Liver (tissue), 9 donors: Measurements from ENCODE around the gene SLC35F4. TPM values are rescaled to one million over a fixed set of nuclear protein-coding genes. Genes with fewer than 3 reads are reported as not detected.

Experiments
- DNase-seq: peaks from one replicate; pipeline ENCODE4 v3.0.0-alpha.2; 2017; ENCODE audit warnings: low spot score
- H3K27ac ChIP-seq, 2 donors: one replicate each; pipeline ENCODE4 v1.7.0; 2013; ENCODE audit warnings: inconsistent platforms in 2 of 2, low read length in 2 of 2, control low read depth in 1 of 2, low read depth in 1 of 2, mild to moderate bottlenecking in 1 of 2
- H3K27me3 ChIP-seq, 4 donors: one replicate each; pipeline versions ENCODE4 v1.6.1 to v1.7.0; 2013; ENCODE audit warnings: low read length in 3 of 4, inconsistent platforms in 1 of 4, mild to moderate bottlenecking in 1 of 4, moderate library complexity in 1 of 4; ENCODE audit not compliant: control insufficient read depth in 4 of 4, insufficient read depth in 4 of 4
- H3K36me3 ChIP-seq, 4 donors: one replicate each; pipeline versions ENCODE4 v1.6.1 to v1.7.0; 2013; ENCODE audit warnings: low read length in 3 of 4, mild to moderate bottlenecking in 3 of 4, low read depth in 1 of 4, moderate library complexity in 1 of 4; ENCODE audit not compliant: control insufficient read depth in 4 of 4, insufficient read depth in 3 of 4
- H3K4me1 ChIP-seq, 4 donors: one replicate each; pipeline versions ENCODE4 v1.6.1 to v1.7.0; 2013; ENCODE audit warnings: low read length in 3 of 4, mild to moderate bottlenecking in 3 of 4, moderate library complexity in 1 of 4; ENCODE audit not compliant: control insufficient read depth in 4 of 4, insufficient read depth in 4 of 4
- H3K4me3 ChIP-seq, 3 donors: one replicate each; pipeline versions ENCODE4 v1.6.1 to v1.7.0; 2013; ENCODE audit warnings: low read length in 3 of 3, control low read depth in 1 of 3, low read depth in 1 of 3, mild to moderate bottlenecking in 1 of 3
- H3K9ac ChIP-seq, 2 donors: one replicate each; pipeline ENCODE4 v1.7.0; 2013; ENCODE audit warnings: low read length in 2 of 2, mild to moderate bottlenecking in 2 of 2, moderate library complexity in 2 of 2, control low read depth in 1 of 2, low read depth in 1 of 2
- H3K9me3 ChIP-seq, 4 donors: one replicate each; pipeline versions ENCODE4 v1.6.1 to v1.7.0; 2013; ENCODE audit warnings: low read length in 3 of 4; ENCODE audit not compliant: control insufficient read depth in 4 of 4
- ATF3 ChIP-seq: IDR thresholded peaks from 2 replicates; pipeline ENCODE4 v1.6.1; 2016; ENCODE audit warnings: antibody characterized with exemption
- CTCF ChIP-seq: fragments of 150-350 bp; IDR thresholded peaks from 2 replicates; pipeline ENCODE4 v1.5.1; 2017; ENCODE audit warnings: improper control_type of control experiment, low read depth, low read length; ENCODE audit not compliant: missing input control
- EGR1 ChIP-seq, 2 donors: IDR thresholded peaks; 2 replicates each; pipeline ENCODE4 v1.6.1; 2016 to 2018; ENCODE audit warnings: antibody characterized with exemption in 2 of 2, low read depth in 2 of 2
- FOXA1 ChIP-seq: IDR thresholded peaks from 2 replicates; pipeline ENCODE4 v1.6.1; 2016; ENCODE audit warnings: antibody characterized with exemption
- FOXA2 ChIP-seq: IDR thresholded peaks from 2 replicates; pipeline ENCODE4 v1.6.1; 2016; ENCODE audit warnings: antibody characterized with exemption
- GABPA ChIP-seq, 2 donors: IDR thresholded peaks in 1 of 2; conservative IDR thresholded peaks in 1 of 2; 2 replicates each; pipeline ENCODE4 v1.6.1; 2016; ENCODE audit warnings: antibody characterized with exemption in 2 of 2, mild to moderate bottlenecking in 1 of 2, moderate library complexity in 1 of 2
- HNF4A ChIP-seq, 2 donors: conservative IDR thresholded peaks; 2 replicates each; pipeline ENCODE4 v1.6.1; 2016; ENCODE audit warnings: antibody characterized with exemption in 2 of 2, mild to moderate bottlenecking in 2 of 2
- HNF4G ChIP-seq: IDR thresholded peaks from 2 replicates; pipeline ENCODE4 v1.6.1; 2016; ENCODE audit warnings: antibody characterized with exemption
- JUND ChIP-seq, 2 donors: IDR thresholded peaks; 2 replicates each; pipeline ENCODE4 v1.6.1; 2016; ENCODE audit warnings: antibody characterized with exemption in 2 of 2
- MAX ChIP-seq: IDR thresholded peaks from 2 replicates; pipeline ENCODE4 v1.6.1; 2016; ENCODE audit warnings: antibody characterized with exemption
- NR2F2 ChIP-seq: IDR thresholded peaks from 2 replicates; pipeline ENCODE4 v1.6.1; 2016; ENCODE audit warnings: antibody characterized with exemption
- RAD21 ChIP-seq, 2 donors: IDR thresholded peaks; 2 replicates each; pipeline ENCODE4 v1.6.1; 2016; ENCODE audit warnings: antibody characterized with exemption in 2 of 2, mild to moderate bottlenecking in 2 of 2
- REST ChIP-seq: IDR thresholded peaks from 2 replicates; pipeline ENCODE4 v1.6.1; 2016; ENCODE audit warnings: antibody characterized with exemption, mild to moderate bottlenecking
- RXRA ChIP-seq, 2 donors: IDR thresholded peaks; 2 replicates each; pipeline ENCODE4 v1.6.1; 2017 to 2018; ENCODE audit warnings: antibody characterized with exemption in 2 of 2, mild to moderate bottlenecking in 1 of 2
- SP1 ChIP-seq: IDR thresholded peaks from 2 replicates; pipeline ENCODE4 v1.6.1; 2018; ENCODE audit warnings: antibody characterized with exemption, mild to moderate bottlenecking
- TAF1 ChIP-seq: conservative IDR thresholded peaks from 2 replicates; pipeline ENCODE4 v1.6.1; 2016; ENCODE audit warnings: antibody characterized with exemption, mild to moderate bottlenecking
- YY1 ChIP-seq: IDR thresholded peaks from 2 replicates; pipeline ENCODE4 v1.6.1; 2016; ENCODE audit warnings: antibody characterized with exemption, mild to moderate bottlenecking
- ZBTB33 ChIP-seq: IDR thresholded peaks from 2 replicates; pipeline ENCODE4 v1.6.1; 2016; ENCODE audit warnings: antibody characterized with exemption
- WGBS: extraction: QIAGEN DNeasy Blood & Tissue Kit; methylation state at CpG from one replicate; pipeline ENCODE4 v1.1.7; 2013; 5-methylcytosine and 5-hydroxymethylcytosine counted together
- polyA plus RNA-seq, 2 donors: library from polyadenylated mRNA; stranded (reverse) in 1 of 2; unstranded in 1 of 2; fragments of 200-250 nt in 1 of 2; fragments of >200 nt in 1 of 2; fragmentation: Nextera tagmentation in 1 of 2; extraction: Ambion mirVana in 1 of 2; gene quantifications; one replicate each; pipeline versions ENCODE4 v1.2.1 to v1.2.3, GENCODE V29; 2013 to 2015
- total RNA-seq, 2 donors: library from RNA; depleted of rRNA; stranded (reverse); fragments of >200 nt; gene quantifications; one replicate each; pipeline ENCODE4 v1.2.3, GENCODE V29; 2014
- donor health status: healthy.
- donor health status: healthy.
- donor health status: healthy.
- donor health status: healthy.
- donor health status: healthy.

SLC35F4 gene
- total and polyA plus RNA-seq, 4 donors, result not detected

GRCh38 chr14:57687416-57687815 lies 178.5 kb downstream of the SLC35F4 start:
- Histone ChIP-seq H3K4me1 (no peaks in the 10 kb centered on the region), H3K27me3 (no peaks in the 10 kb centered on the region), H3K27ac (no peak overlapping the region), H3K9me3 (no peaks in the 10 kb centered on the region), H3K4me3 (no peak overlapping the region), H3K36me3 (no peaks in the 10 kb centered on the region), H3K9ac (no peak overlapping the region)
- 58% methylated on average over 1 of the region's 1 CpG for WGBS
- no peak for DNase-seq
- TF ChIP-seq EGR1 (IDR thresholded peaks at IDR 0.05; ENCODE audit: low read depth in 2 of 2), result no peak
- no peak for TF ChIP-seq HNF4G
- TF ChIP-seq MAX, result no peak
- no peak for TF ChIP-seq FOXA2
- TF ChIP-seq RAD21 (IDR thresholded peaks at IDR 0.05), result no peak
- no peak for TF ChIP-seq YY1
- no peak for TF ChIP-seq RXRA (IDR thresholded peaks at IDR 0.05)
- no peak for TF ChIP-seq SP1
- TF ChIP-seq REST, result no peak
- TF ChIP-seq NR2F2, result no peak
- TF ChIP-seq ATF3, result no peak
- TF ChIP-seq HNF4A (conservative IDR thresholded peaks at IDR 0.05), result no peak
- no peak for TF ChIP-seq TAF1
- TF ChIP-seq FOXA1, result no peak
- TF ChIP-seq ZBTB33, result no peak
- no peak for TF ChIP-seq CTCF

- 61% methylated on average over 4 of the region's 4 CpGs for WGBS
- TF ChIP-seq GABPA (IDR thresholded peaks at IDR 0.05 in 1 of 2, conservative IDR thresholded peaks at IDR 0.05 in 1 of 2), result no peak
- TF ChIP-seq REST, result no peak
- TF ChIP-seq RAD21 (IDR thresholded peaks at IDR 0.05), result no peak
- no peak for TF ChIP-seq FOXA2
- TF ChIP-seq HNF4A (conservative IDR thresholded peaks at IDR 0.05), result no peak
- no peak for TF ChIP-seq MAX
- no peak for TF ChIP-seq TAF1
- no peak for TF ChIP-seq YY1
- TF ChIP-seq CTCF, result no peak
- no peak for TF ChIP-seq ATF3
- no peak for TF ChIP-seq JUND (IDR thresholded peaks at IDR 0.05)
Measured at GRCh38 chr14:57686304-57686703, 179.6 kb downstream of the SLC35F4 start.

More at GRCh38 chr14:57686304-57686703, 179.6 kb downstream of the SLC35F4 start:
- H3K27ac ChIP-seq, result no peak overlapping the region
- no peak for DNase-seq
- no peaks in the 10 kb centered on the region for H3K9me3 ChIP-seq
- no peaks in the 10 kb centered on the region for H3K4me1 ChIP-seq
- H3K27me3 ChIP-seq, result no peaks in the 10 kb centered on the region
- H3K4me3 ChIP-seq, result no peak overlapping the region
- H3K36me3 ChIP-seq, result no peaks in the 10 kb centered on the region
- no peak overlapping the region for H3K9ac ChIP-seq
